B cell (primary cell): Measurements from ENCODE around the gene TMEM132D. TPM values are rescaled to one million over a fixed set of nuclear protein-coding genes. Genes with fewer than 3 reads are reported as not detected.

ENCODE experiments used
- ATAC-seq: fragments of 200-7000 bp; cut with Tn5 transposase; one replicate; pipeline ENCODE4 v1.10.0; 2021; ENCODE audit warnings: low read depth, mild to moderate bottlenecking, moderate number of reproducible peaks, moderate library complexity
- CTCF ChIA-PET: fragments of 350-600 bp; sonication (Branson Sonifier 250); formaldehyde crosslinking; loops from one replicate; lab custom pipeline; 2021; ENCODE audit warnings: antibody characterized with exemption, inconsistent platforms; lab: Charles Lee
- POLR2A ChIA-PET: fragments of 350-600 bp; sonication (Branson Sonifier 250); formaldehyde crosslinking; loops from one replicate; lab custom pipeline; 2021; ENCODE audit warnings: antibody characterized with exemption; lab: Charles Lee
- DNase-seq: peaks from one replicate; pipeline ENCODE4 v3.0.0; 2013
- H2AFZ ChIP-seq: 2 replicates; pipeline ENCODE4 v1.6.1; 2012; ENCODE audit warnings: mild to moderate bottlenecking, low read depth, low read length; ENCODE audit not compliant: insufficient read depth, poor library complexity, severe bottlenecking
- H3K27ac ChIP-seq, 2 donors: 1 replicate in 1 of 2; 2 replicates in 1 of 2; pipeline ENCODE4 v1.5.1; 2012 to 2013; ENCODE audit warnings: low read length in 2 of 2, mild to moderate bottlenecking in 2 of 2, moderate library complexity in 1 of 2
- H3K27me3 ChIP-seq, 4 experiments: fragments of 200-600 bp in 1 of 4; sonication (generic) in 1 of 4; replicated peaks in 1 of 4; 1 replicate in 2 of 4; 2 replicates in 2 of 4; pipeline versions ENCODE4 v1.6.1 to v1.7.0; 2013 to 2016; ENCODE audit warnings: low read length in 3 of 4, mild to moderate bottlenecking in 2 of 4, mixed read lengths in 1 of 4, moderate library complexity in 1 of 4; ENCODE audit not compliant: insufficient read depth in 4 of 4, control insufficient read depth in 3 of 4; ENCODE audit errors: control extremely low read depth in 1 of 4
- H3K36me3 ChIP-seq, 2 experiments: replicated peaks in 1 of 2; 1 replicate in 1 of 2; 2 replicates in 1 of 2; pipeline versions ENCODE4 v1.6.1 to v1.7.1; 2013; ENCODE audit warnings: low read length in 1 of 2; ENCODE audit not compliant: insufficient read depth in 2 of 2, control insufficient read depth in 1 of 2; ENCODE audit errors: control extremely low read depth in 1 of 2, extremely low read depth in 1 of 2
- H3K4me1 ChIP-seq, 2 donors: fragments of 200-600 bp in 1 of 2; sonication (generic) in 1 of 2; 1 replicate in 1 of 2; 2 replicates in 1 of 2; pipeline versions ENCODE4 v1.5.1 to v1.6.1; 2013 to 2017; ENCODE audit warnings: low read length in 2 of 2; ENCODE audit not compliant: control insufficient read depth in 2 of 2, insufficient read depth in 2 of 2
- H3K4me2 ChIP-seq: replicated peaks from 2 replicates; pipeline ENCODE3; 2012; ENCODE audit warnings: mild to moderate bottlenecking, low read depth, low read length; ENCODE audit not compliant: poor library complexity, severe bottlenecking
- H3K4me3 ChIP-seq, 5 experiments: fragments of 200-600 bp in 1 of 5; sonication (generic) in 1 of 5; 1 replicate in 3 of 5; 2 replicates in 2 of 5; pipeline versions ENCODE4 v1.5.1 to v1.7.0; 2011 to 2016; ENCODE audit warnings: low read length in 4 of 5, mild to moderate bottlenecking in 4 of 5, low read depth in 2 of 5, control low read depth in 1 of 5, moderate library complexity in 1 of 5; ENCODE audit not compliant: insufficient read depth in 1 of 5; ENCODE audit errors: control extremely low read depth in 1 of 5, extremely low read depth in 1 of 5
- H3K79me2 ChIP-seq: fragments of 200-600 bp; sonication (generic); one replicate; pipeline ENCODE4 v1.6.0; 2016; ENCODE audit warnings: low read length; ENCODE audit not compliant: control insufficient read depth, insufficient read depth
- H3K9ac ChIP-seq: fragments of 200-600 bp; sonication (generic); 2 replicates; pipeline ENCODE4 v1.6.1; 2017; ENCODE audit warnings: mild to moderate bottlenecking, low read length, moderate library complexity
- H3K9me3 ChIP-seq, 3 donors: one replicate each; pipeline versions ENCODE4 v1.6.1 to v1.7.1; 2013; ENCODE audit warnings: low read length in 2 of 3; ENCODE audit not compliant: control insufficient read depth in 2 of 3, insufficient read depth in 1 of 3; ENCODE audit errors: control extremely low read depth in 1 of 3
- H4K20me1 ChIP-seq: 2 replicates; pipeline ENCODE4 v1.6.0; 2012; ENCODE audit warnings: mild to moderate bottlenecking, low read length; ENCODE audit not compliant: insufficient read depth, control insufficient read depth, poor library complexity, severe bottlenecking
- H3K27ac Mint-ChIP-seq: one replicate; pipeline ENCODE4 v1.8.0; 2021; ENCODE audit warnings: mixed read lengths
- H3K27me3 Mint-ChIP-seq: one replicate; pipeline ENCODE4 v1.8.0; 2021; ENCODE audit warnings: mixed read lengths
- H3K4me1 Mint-ChIP-seq: one replicate; pipeline ENCODE4 v1.8.0; 2021; ENCODE audit warnings: mixed read lengths
- H3K4me3 Mint-ChIP-seq: one replicate; pipeline ENCODE4 v1.8.0; 2021; ENCODE audit warnings: mixed read lengths
- H3K9me3 Mint-ChIP-seq: one replicate; pipeline ENCODE4 v1.8.0; 2022; ENCODE audit warnings: mixed read lengths; ENCODE audit not compliant: insufficient read depth
- CTCF ChIP-seq: fragments of 200-600 bp; IDR thresholded peaks from one replicate; pipeline ENCODE4 v1.8.0; 2022; ENCODE audit warnings: antibody characterized with exemption, mild to moderate bottlenecking
- EZH2 ChIP-seq: IDR thresholded peaks from 2 replicates; pipeline ENCODE4 v1.6.1; 2012; ENCODE audit warnings: borderline replicate concordance, low read depth, mild to moderate bottlenecking, moderate library complexity, low read length; ENCODE audit not compliant: insufficient read depth, poor library complexity, severe bottlenecking
- WGBS: methylation state at CpG from one replicate; pipeline ENCODE4 v1.1.5; 2013; ENCODE audit warnings: missing lambda C conversion rate; ENCODE audit not compliant: insufficient coverage; 5-methylcytosine and 5-hydroxymethylcytosine counted together
- intact Hi-C: fragments of 100-400 bp; cut with micrococcal nuclease; formaldehyde crosslinking; loops from one replicate; pipeline ENCODE4 v1.10.0; 2022
- polyA plus RNA-seq: library from polyadenylated mRNA; depleted of rRNA; stranded (reverse); fragments of >200 nt; gene quantifications from 2 replicates; pipeline ENCODE4 v1.2.3, GENCODE V29; 2012
- total RNA-seq, 2 donors: library from RNA; stranded (reverse); fragments of 120-200 nt in 1 of 2; gene quantifications; 1 replicate in 1 of 2; 2 replicates in 1 of 2; pipeline versions ENCODE4 v1.2.3 to v1.2.4, GENCODE V29; 2013 to 2022

The TMEM132D gene
- total and polyA plus RNA-seq, 2 donors (not counting 1 experiment from before 2014, with no cell fraction given): not detected

- no peak overlapping the region for H3K4me2 ChIP-seq
- H4K20me1 ChIP-seq: no peaks in the 10 kb centered on the region
- H3K27me3 ChIP-seq: no peaks in the 10 kb centered on the region
- no peak overlapping the region for H3K9ac ChIP-seq
- CTCF ChIA-PET: no interaction called here
- H2AFZ ChIP-seq: no peak overlapping the region
- 63% methylated on average over 7 of the region's 7 CpGs for WGBS
- no peak for ATAC-seq
- POLR2A ChIA-PET: no interaction called here
- H3K27ac ChIP-seq: no peak overlapping the region
- DNase-seq: no peak
- H3K4me3 ChIP-seq: no peak overlapping the region
- H3K36me3 ChIP-seq: no peaks in the 10 kb centered on the region
- no peaks in the 10 kb centered on the region for H3K4me1 ChIP-seq
- no peaks in the 10 kb centered on the region for H3K79me2 ChIP-seq
- intact Hi-C loops: no loop called here
- no peak overlapping the region for H3K4me3 Mint-ChIP-seq
- peaks cover 2% of the 10 kb centered on the region for H3K9me3 Mint-ChIP-seq
- peaks cover 0 to 4% (median 2%) of the 10 kb centered on the region in 3 donors for H3K9me3 ChIP-seq
- no peak overlapping the region for H3K27ac Mint-ChIP-seq
- TF ChIP-seq EZH2: no peak
- TF ChIP-seq CTCF: no peak
- no peaks in the 10 kb centered on the region for H3K4me1 Mint-ChIP-seq
- H3K27me3 Mint-ChIP-seq: no peaks in the 10 kb centered on the region
These were observed 677.8 kb downstream of the TMEM132D start for GRCh38 chr12:129226005-129226404.

GRCh38 chr12:129215556-129215955 is 688.3 kb downstream of the TMEM132D start:
- Histone ChIP-seq H4K20me1 (no peaks in the 10 kb centered on the region), H2AFZ (no peak overlapping the region), H3K9me3 (peaks cover 0 to 21% (median 0%) of the 10 kb centered on the region in 3 donors), H3K4me1 (no peaks in the 10 kb centered on the region), H3K4me2 (no peak overlapping the region), H3K79me2 (no peaks in the 10 kb centered on the region), H3K9ac (no peak overlapping the region), H3K27me3 (no peaks in the 10 kb centered on the region), H3K4me3 (no peak overlapping the region), H3K27ac (no peak overlapping the region), H3K36me3 (no peaks in the 10 kb centered on the region)
- CTCF ChIA-PET: no interaction called here
- WGBS: no CpG with 5 or more reads among the region's 5 CpGs
- POLR2A ChIA-PET: no interaction called here
- TF ChIP-seq CTCF (no peak), EZH2 (no peak)
- intact Hi-C loops: no loop called here
- Mint-ChIP-seq H3K4me1 (no peaks in the 10 kb centered on the region), H3K27ac (no peak overlapping the region), H3K9me3 (peaks cover 16% of the 10 kb centered on the region), H3K27me3 (no peaks in the 10 kb centered on the region), H3K4me3 (no peak overlapping the region)
- ATAC-seq (no peak), DNase-seq (no peak)
